ENCODE measurements around the gene COL6A3.
"Not testable (repeated sequence)": the region's sequence is repeated elsewhere in the genome, so short reads cannot be mapped to it uniquely, and the experiment has no call there.

The COL6A3 gene

GRCh38 chr2:237411683-237412423 lies 2.1 kb downstream of the COL6A3 start:
- no peak for DNase-seq

GRCh38 chr2:237411092-237411601 lies 2.8 kb downstream of the COL6A3 start:
- DNase-seq, result no peak

- not testable (repeated sequence) for DNase-seq
These were observed 4.7 kb downstream of the COL6A3 start for GRCh38 chr2:237409263-237409662.

GRCh38 chr2:237408335-237409000 lies 5.5 kb downstream of the COL6A3 start:
- no peak for DNase-seq

- no peak for DNase-seq
These were observed 6.3 kb downstream of the COL6A3 start for GRCh38 chr2:237407700-237408099.

GRCh38 chr2:237406371-237406895 lies 7.5 kb downstream of the COL6A3 start:
- no peak for DNase-seq

GRCh38 chr2:237405605-237406004 lies 8.4 kb downstream of the COL6A3 start:
- no peak for DNase-seq

- DNase-seq, result no peak
These were observed 8.9 kb downstream of the COL6A3 start for GRCh38 chr2:237405006-237405559.

- DNase-seq, result no peak
These were observed 9.6 kb downstream of the COL6A3 start for GRCh38 chr2:237404413-237404812.

GRCh38 chr2:237403024-237403882 lies 10.7 kb downstream of the COL6A3 start:
- DNase-seq, result no peak

- DNase-seq, result no peak
These were observed 13.8 kb downstream of the COL6A3 start for GRCh38 chr2:237400199-237400598.

- no peak for DNase-seq
These were observed 16.9 kb downstream of the COL6A3 start for GRCh38 chr2:237397072-237397471.

- no peak for DNase-seq
These were observed 20.4 kb downstream of the COL6A3 start for GRCh38 chr2:237393523-237393922.

- DNase-seq, result no peak
These were observed 21.8 kb downstream of the COL6A3 start for GRCh38 chr2:237392186-237392585.

GRCh38 chr2:237391140-237391539 lies 22.8 kb downstream of the COL6A3 start:
- DNase-seq, result no peak

- no peak for DNase-seq
These were observed 23.7 kb downstream of the COL6A3 start for GRCh38 chr2:237390235-237390634.

- DNase-seq, result no peak
These were observed 24.1 kb downstream of the COL6A3 start for GRCh38 chr2:237389831-237390230.

- no peak for DNase-seq
These were observed 25.9 kb downstream of the COL6A3 start for GRCh38 chr2:237388036-237388435.

- DNase-seq, result no peak
These were observed 29.3 kb downstream of the COL6A3 start for GRCh38 chr2:237384672-237385020.

- DNase-seq, result no peak
These were observed 29.8 kb downstream of the COL6A3 start for GRCh38 chr2:237383991-237384671.

- DNase-seq, result no peak
These were observed 33.2 kb downstream of the COL6A3 start for GRCh38 chr2:237380768-237381167.

GRCh38 chr2:237379636-237380035 lies 34.3 kb downstream of the COL6A3 start:
- DNase-seq, result no peak
